ENCODE results near the gene ABCB10. TPM values are rescaled to one million over a fixed set of nuclear protein-coding genes. Genes with fewer than 3 reads are reported as not detected.

Gene ABCB10
- total RNA-seq, 1 donor from 2014 or later = 9.3 TPM

DNA sequence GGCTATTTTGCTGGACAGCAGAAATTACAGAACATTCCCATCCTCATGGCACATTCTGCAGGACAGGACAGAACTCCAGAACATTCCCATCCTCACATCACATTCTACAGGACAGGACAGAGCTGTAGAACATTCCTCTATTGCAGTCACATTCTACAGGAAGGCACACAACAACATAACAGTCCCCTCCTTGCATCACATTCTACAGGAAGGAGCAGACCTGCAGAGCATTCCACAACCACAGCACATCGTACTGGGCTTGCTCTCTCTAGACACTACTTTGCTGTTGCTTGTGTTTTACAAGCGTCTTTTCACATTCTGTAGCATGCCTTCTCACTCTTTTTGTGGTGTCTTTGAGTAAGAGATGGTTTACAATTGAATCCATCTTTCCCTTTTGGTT is 26.8 kb upstream of the ABCB10 start:
- TF ChIP-seq, protein P1, sequence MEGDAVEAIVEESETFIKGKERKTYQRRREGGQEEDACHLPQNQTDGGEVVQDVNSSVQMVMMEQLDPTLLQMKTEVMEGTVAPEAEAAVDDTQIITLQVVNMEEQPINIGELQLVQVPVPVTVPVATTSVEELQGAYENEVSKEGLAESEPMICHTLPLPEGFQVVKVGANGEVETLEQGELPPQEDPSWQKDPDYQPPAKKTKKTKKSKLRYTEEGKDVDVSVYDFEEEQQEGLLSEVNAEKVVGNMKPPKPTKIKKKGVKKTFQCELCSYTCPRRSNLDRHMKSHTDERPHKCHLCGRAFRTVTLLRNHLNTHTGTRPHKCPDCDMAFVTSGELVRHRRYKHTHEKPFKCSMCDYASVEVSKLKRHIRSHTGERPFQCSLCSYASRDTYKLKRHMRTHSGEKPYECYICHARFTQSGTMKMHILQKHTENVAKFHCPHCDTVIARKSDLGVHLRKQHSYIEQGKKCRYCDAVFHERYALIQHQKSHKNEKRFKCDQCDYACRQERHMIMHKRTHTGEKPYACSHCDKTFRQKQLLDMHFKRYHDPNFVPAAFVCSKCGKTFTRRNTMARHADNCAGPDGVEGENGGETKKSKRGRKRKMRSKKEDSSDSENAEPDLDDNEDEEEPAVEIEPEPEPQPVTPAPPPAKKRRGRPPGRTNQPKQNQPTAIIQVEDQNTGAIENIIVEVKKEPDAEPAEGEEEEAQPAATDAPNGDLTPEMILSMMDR (IDR thresholded peaks at IDR 0.05; ENCODE audit: borderline replicate concordance) = no peak
- no peak for DNase-seq

DNA sequence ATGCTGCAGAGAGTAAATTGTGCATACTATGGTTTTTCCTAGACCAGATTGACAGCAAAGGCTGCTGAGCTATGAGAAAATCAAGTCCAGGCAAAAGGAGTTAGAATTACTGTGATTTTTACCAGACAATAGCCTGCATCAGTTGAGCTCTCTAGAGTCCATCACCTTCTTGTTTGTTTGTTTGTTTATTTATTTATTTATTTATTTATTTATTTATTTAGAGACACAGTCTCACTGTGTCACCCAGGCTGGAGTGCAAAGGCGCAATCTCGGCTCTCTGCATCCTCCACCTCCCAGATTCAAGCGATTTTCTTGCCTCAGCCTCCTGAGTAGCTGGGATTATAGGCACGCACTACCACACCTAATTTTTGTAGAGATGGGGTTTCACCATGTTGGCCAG is 24.2 kb upstream of the ABCB10 start:
- no peaks in the 10 kb centered on the region for H3K9me3 ChIP-seq (replicated peaks)
- TF ChIP-seq, protein P1 (IDR thresholded peaks at IDR 0.05; ENCODE audit: borderline replicate concordance) = no peak
- intact Hi-C loops (cut with micrococcal nuclease) = no loop called here
- no peaks in the 10 kb centered on the region for H3K36me3 ChIP-seq
- no peak overlapping the region for H3K4me3 ChIP-seq
- no peak for DNase-seq
- peaks cover 28% of the 10 kb centered on the region for H3K4me1 ChIP-seq
- no peaks in the 10 kb centered on the region for H3K27me3 ChIP-seq (ENCODE audit: low read depth)
- peak overlapping the region; percentile 51 for H3K27ac ChIP-seq (replicated peaks)

More for the DNA sequence above, 26.8 kb upstream of the ABCB10 start:
- no peak overlapping the region for H3K4me3 ChIP-seq
- H3K27ac ChIP-seq (replicated peaks) = no peak overlapping the region
- no peaks in the 10 kb centered on the region for H3K27me3 ChIP-seq (ENCODE audit: low read depth)
- H3K4me1 ChIP-seq = peaks cover 13% of the 10 kb centered on the region
- H3K9me3 ChIP-seq (replicated peaks) = no peaks in the 10 kb centered on the region
- intact Hi-C loops (cut with micrococcal nuclease) = no loop called here
- H3K36me3 ChIP-seq = no peaks in the 10 kb centered on the region

DNA sequence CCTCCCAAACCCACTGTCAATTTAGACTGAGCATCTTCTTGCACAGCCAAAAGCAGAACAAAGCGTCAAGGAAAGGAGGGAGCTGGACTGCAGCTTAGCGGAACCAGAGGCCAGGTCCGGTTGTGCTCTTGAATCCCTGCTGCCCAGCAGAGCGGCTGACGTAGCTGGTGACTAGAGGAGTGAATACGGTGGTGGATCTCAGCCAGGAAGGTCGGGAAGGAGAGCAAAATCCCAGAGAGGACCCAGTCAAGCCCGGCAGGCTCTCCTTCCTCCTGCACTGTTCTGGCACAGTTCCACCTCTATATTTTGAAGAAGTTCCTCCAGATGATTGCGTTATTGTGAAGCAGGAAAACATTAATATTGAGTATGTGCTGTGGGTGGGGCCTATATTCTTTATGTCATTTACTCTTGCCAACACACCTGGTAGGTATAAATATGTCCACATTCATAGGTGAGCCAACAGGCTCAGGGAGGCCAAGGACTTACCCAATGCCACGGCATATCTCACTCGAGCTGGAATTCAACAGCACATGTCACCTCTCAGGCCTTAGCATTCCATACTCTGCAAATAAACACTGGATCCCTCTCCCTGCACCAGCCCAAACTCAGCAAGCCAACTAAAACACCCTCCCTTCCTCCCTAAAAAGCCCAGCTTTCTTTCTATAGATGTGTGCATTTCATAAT is 23.6 kb upstream of the ABCB10 start:
- Histone ChIP-seq H3K27me3 (ENCODE audit: low read depth) (no peaks in the 10 kb centered on the region), H3K4me3 (no peak overlapping the region), H3K9me3 (replicated peaks) (no peaks in the 10 kb centered on the region), H3K4me1 (peaks cover 28% of the 10 kb centered on the region), H3K27ac (replicated peaks) (peak overlapping the region; percentile 51), H3K36me3 (no peaks in the 10 kb centered on the region)
- TF ChIP-seq, protein P1 (IDR thresholded peaks at IDR 0.05; ENCODE audit: borderline replicate concordance) = no peak
- intact Hi-C loops (cut with micrococcal nuclease) = no loop called here
- peak; percentile 47 for DNase-seq

DNA sequence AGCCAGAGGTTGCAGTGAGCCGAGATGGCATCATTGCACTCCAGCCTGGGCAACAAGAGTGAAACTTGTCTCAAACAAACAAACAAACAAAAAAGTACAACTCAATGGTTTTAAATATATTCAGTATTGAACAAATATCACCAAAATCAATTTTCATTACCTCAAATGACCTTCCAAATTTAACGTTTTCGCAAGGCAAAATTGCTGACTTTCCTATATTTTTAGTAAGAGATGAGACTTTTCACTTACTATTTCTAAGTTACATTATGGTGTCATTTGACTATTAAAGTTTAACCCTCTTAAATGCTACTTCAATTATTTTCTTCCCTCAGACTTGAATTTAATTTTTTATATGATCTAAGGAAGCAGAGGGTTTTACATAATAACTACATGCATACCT is 23.0 kb upstream of the ABCB10 start:
- peaks cover 28% of the 10 kb centered on the region for H3K4me1 ChIP-seq
- DNase-seq = no peak
- H3K27ac ChIP-seq (replicated peaks) = peak overlapping the region; percentile 51
- no peaks in the 10 kb centered on the region for H3K36me3 ChIP-seq
- H3K9me3 ChIP-seq (replicated peaks) = no peaks in the 10 kb centered on the region
- intact Hi-C loops (cut with micrococcal nuclease) = no loop called here
- H3K4me3 ChIP-seq = no peak overlapping the region
- TF ChIP-seq, protein P1 (IDR thresholded peaks at IDR 0.05; ENCODE audit: borderline replicate concordance) = no peak
- no peaks in the 10 kb centered on the region for H3K27me3 ChIP-seq (ENCODE audit: low read depth)

DNA sequence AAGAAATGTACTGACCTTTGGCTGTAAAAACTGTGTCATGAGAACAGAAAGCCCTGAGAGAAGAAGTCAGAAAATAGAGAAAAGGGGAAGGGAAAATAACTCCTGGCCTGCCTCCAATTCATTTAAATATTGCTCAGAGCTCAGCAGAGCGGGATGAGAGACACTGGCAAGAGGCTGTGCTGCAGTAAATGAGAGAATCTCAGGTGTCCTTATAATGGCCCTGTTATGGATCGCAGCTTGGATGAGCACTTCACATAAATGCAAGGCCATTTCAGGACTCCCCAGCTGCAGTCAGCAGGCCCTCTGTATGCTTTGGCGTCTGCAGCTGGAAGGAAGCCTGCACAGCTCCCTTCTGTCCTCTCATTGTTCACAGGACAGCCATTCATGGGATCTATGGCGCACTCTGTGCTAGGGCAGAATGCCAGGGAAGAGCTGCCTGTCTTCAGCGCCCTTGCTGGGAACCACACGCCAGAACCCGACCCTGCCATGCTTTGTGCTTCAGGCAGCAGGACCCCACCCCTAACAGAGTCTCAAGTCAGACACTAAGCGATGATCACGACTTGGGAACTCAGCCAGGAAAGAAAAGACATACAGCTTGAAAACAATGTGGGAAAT is 20.7 kb upstream of the ABCB10 start:
- peak; percentile 61 for DNase-seq
- TF ChIP-seq, protein P1 (IDR thresholded peaks at IDR 0.05; ENCODE audit: borderline replicate concordance) = no peak
- Histone ChIP-seq H3K4me1 (peaks cover 28% of the 10 kb centered on the region), H3K27me3 (ENCODE audit: low read depth) (no peaks in the 10 kb centered on the region), H3K4me3 (peak overlapping the region; percentile 27), H3K9me3 (replicated peaks) (no peaks in the 10 kb centered on the region), H3K27ac (replicated peaks) (peak overlapping the region; percentile 76), H3K36me3 (no peaks in the 10 kb centered on the region)
- intact Hi-C loops (cut with micrococcal nuclease) = no loop called here
